Measurements from ENCODE around the gene EML2.
A peak's percentile ranks its signal among the peaks of the same experiment; 100 is the strongest.

EML2 gene

GRCh38 chr19:45607071-45608029, 31.8 kb downstream of the EML2 start:
- H3K36me3 Mint-ChIP-seq = peaks cover 14% of the 10 kb centered on the region
- H3K27me3 Mint-ChIP-seq = peaks cover 11% of the 10 kb centered on the region
- H3K27ac Mint-ChIP-seq = peak overlapping the region; percentile 77
- peaks cover 10% of the 10 kb centered on the region for H3K4me1 Mint-ChIP-seq
- H3K9me3 Mint-ChIP-seq = peaks cover 5% of the 10 kb centered on the region
- H3K4me3 Mint-ChIP-seq = peak overlapping the region; percentile 30

DNA sequence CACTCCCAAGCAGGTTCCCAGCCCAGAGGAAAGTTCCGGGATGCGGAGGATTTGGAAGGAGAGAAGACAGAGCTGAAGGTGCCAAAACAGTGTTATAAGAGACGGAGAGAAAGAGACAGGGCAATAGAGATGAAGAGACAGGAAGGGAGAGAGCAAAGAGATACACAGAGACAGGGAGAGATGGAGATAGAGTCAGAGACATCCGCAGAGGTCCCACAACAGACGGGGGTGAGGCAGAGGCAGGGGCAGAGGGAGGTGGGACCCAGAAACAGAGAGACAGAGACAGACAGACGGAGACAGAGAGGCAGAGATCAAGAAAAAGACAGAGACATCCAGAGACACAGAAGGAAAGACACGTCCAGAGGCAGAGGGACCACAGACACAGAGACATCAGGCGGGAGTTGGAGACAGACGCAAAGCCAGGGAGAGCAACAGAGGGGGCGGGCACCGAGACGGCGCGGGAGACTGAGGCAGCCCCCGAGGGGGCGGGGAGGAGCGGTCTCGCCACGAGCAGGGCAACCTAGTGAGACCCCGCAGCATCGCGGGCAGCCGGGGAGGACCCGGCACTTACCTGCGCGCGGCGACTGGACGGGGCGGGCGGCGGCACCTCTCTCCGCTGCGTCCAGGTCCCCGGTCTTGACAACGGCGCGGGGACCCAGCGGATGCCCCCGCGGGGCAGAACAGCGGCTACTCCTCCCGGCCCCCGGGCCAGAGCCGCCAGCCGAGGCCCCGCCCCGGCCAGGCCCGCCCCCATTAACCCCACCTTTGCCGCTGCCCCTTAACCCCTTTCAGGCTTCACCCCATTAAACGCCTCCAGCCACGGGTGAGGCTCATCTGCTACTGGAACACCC, 37.4 kb downstream of the EML2 start, which contains the start of gene GPR4:
TSS of gene GPR4 (minus strand) at position 689 of the 851 bp plus-strand sequence. CDS start 10,346 bp downstream, outside the sequence.
- H3K9me3 Mint-ChIP-seq = no peaks in the 10 kb centered on the region
- peaks cover 49% of the 10 kb centered on the region for H3K27me3 Mint-ChIP-seq
- no peak within 1 kb of the TSS for H3K4me3 Mint-ChIP-seq
- peaks cover 42% of the 10 kb centered on the region for H3K4me1 Mint-ChIP-seq
- no peaks in the 10 kb centered on the region for H3K36me3 Mint-ChIP-seq
- H3K27ac Mint-ChIP-seq = peak within 1 kb of the TSS; percentile 4

GRCh38 chr19:45601115-45601514, 38.1 kb downstream of the EML2 start:
- H3K4me3 Mint-ChIP-seq = no peak overlapping the region
- no peak overlapping the region for H3K27ac Mint-ChIP-seq
- H3K9me3 Mint-ChIP-seq = no peaks in the 10 kb centered on the region
- peaks cover 42% of the 10 kb centered on the region for H3K4me1 Mint-ChIP-seq
- peaks cover 55% of the 10 kb centered on the region for H3K27me3 Mint-ChIP-seq
- no peaks in the 10 kb centered on the region for H3K36me3 Mint-ChIP-seq

DNA sequence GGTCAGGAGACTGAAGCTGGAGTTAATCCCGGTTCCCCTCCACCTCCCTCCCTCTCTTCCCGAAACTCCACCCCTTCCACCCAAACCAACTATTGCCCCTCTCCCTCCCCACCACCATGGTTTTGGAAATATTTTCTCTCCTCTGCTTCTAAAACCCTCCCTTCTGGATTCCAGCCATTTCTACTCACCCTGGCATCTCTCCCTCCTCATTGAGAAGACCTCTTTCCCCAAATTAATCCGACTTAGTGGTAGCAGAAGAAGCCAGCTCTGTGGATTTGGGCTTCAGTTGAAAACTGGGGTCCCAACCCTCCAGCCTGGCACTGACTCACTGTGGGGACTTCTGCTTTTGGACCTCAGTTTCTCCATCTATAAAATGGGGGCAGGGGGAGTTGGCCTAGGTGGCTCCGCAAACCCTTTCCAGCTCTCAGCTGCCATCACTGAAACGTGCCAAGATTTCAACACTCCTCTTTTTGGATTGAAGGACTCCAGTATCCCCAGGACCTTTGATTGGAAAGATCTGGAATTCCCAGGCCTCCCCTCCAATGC, 38.8 kb downstream of the EML2 start:
- peaks cover 55% of the 10 kb centered on the region for H3K27me3 Mint-ChIP-seq
- peak overlapping the region; percentile 65 for H3K27ac Mint-ChIP-seq
- no peaks in the 10 kb centered on the region for H3K9me3 Mint-ChIP-seq
- no peaks in the 10 kb centered on the region for H3K36me3 Mint-ChIP-seq
- no peak overlapping the region for H3K4me3 Mint-ChIP-seq
- peaks cover 42% of the 10 kb centered on the region for H3K4me1 Mint-ChIP-seq

GRCh38 chr19:45599286-45599685, 39.9 kb downstream of the EML2 start:
- peaks cover 55% of the 10 kb centered on the region for H3K27me3 Mint-ChIP-seq
- H3K27ac Mint-ChIP-seq = no peak overlapping the region
- no peaks in the 10 kb centered on the region for H3K36me3 Mint-ChIP-seq
- H3K9me3 Mint-ChIP-seq = no peaks in the 10 kb centered on the region
- peaks cover 42% of the 10 kb centered on the region for H3K4me1 Mint-ChIP-seq
- no peak overlapping the region for H3K4me3 Mint-ChIP-seq

GRCh38 chr19:45598267-45599001, 40.8 kb downstream of the EML2 start:
- Mint-ChIP-seq H3K36me3 (no peaks in the 10 kb centered on the region), H3K27ac (peak overlapping the region; percentile 46), H3K9me3 (no peaks in the 10 kb centered on the region), H3K4me1 (peaks cover 42% of the 10 kb centered on the region), H3K4me3 (peak overlapping the region; percentile 71), H3K27me3 (peaks cover 54% of the 10 kb centered on the region)

DNA sequence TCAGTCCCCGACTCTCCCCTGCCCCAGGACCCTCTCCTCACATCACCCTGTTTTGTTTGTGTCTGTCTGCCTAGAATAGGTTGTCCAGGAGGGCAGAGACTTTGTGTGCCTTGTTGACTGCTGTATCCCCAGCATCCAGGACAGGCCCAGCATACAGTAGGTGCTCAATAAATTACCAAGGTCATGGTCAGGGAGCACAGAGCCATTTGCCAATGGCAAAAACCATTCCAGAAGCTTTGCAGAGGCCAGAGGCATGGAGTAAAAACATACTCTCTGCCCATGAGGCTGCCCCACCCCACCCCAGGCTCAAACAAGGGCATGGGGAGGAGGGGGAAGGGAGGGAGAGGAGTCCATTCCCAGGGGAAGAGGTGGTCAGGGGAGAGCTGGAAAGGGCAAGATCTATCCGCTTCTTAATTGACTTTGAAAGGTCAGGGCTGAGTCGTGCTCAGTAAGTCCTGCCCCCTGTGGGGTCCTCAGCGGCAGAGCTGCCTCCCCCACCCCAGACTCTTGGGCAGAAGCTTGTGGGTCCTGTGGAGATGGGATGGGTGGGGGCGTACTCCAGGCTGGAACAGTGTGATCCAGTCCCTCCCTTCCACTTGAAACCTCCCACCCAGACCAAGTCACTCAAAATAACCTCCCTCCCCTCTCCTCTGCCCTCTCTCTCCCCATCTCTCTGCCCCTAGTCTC, 41.6 kb downstream of the EML2 start:
- H3K4me3 Mint-ChIP-seq = peak overlapping the region; percentile 55
- peaks cover 40% of the 10 kb centered on the region for H3K4me1 Mint-ChIP-seq
- peaks cover 46% of the 10 kb centered on the region for H3K27me3 Mint-ChIP-seq
- H3K9me3 Mint-ChIP-seq = no peaks in the 10 kb centered on the region
- H3K27ac Mint-ChIP-seq = no peak overlapping the region
- H3K36me3 Mint-ChIP-seq = no peaks in the 10 kb centered on the region

GRCh38 chr19:45595814-45596213, 43.4 kb downstream of the EML2 start:
- no peak overlapping the region for H3K4me3 Mint-ChIP-seq
- no peak overlapping the region for H3K27ac Mint-ChIP-seq
- peaks cover 41% of the 10 kb centered on the region for H3K27me3 Mint-ChIP-seq
- H3K36me3 Mint-ChIP-seq = no peaks in the 10 kb centered on the region
- peaks cover 30% of the 10 kb centered on the region for H3K4me1 Mint-ChIP-seq
- no peaks in the 10 kb centered on the region for H3K9me3 Mint-ChIP-seq

DNA sequence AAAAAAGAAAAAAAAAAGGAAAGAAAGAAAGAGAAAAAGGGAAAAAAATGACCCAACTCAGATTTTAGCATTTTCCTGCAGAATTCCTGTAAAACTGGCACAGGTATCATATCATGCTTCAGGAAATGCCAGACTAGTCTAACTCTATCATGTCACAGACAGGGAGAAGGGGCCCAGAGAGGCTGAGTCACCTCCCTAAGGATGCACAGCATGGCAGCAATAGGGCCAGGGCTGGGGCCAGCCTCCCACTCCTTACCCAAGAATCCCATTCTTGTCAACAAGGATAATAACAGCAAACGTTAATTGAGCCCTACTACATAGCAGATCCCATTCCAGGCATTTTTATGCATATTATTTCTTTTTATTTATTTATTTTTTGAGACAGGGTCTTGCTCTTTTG, 45.7 kb downstream of the EML2 start:
- peaks cover 35% of the 10 kb centered on the region for H3K27me3 Mint-ChIP-seq
- H3K4me3 Mint-ChIP-seq = no peak overlapping the region
- peaks cover 13% of the 10 kb centered on the region for H3K4me1 Mint-ChIP-seq
- no peaks in the 10 kb centered on the region for H3K36me3 Mint-ChIP-seq
- no peak overlapping the region for H3K27ac Mint-ChIP-seq
- no peaks in the 10 kb centered on the region for H3K9me3 Mint-ChIP-seq

GRCh38 chr19:45592366-45592765, 46.8 kb downstream of the EML2 start:
- no peaks in the 10 kb centered on the region for H3K9me3 Mint-ChIP-seq
- no peak overlapping the region for H3K4me3 Mint-ChIP-seq
- H3K4me1 Mint-ChIP-seq = peaks cover 5% of the 10 kb centered on the region
- H3K36me3 Mint-ChIP-seq = no peaks in the 10 kb centered on the region
- no peak overlapping the region for H3K27ac Mint-ChIP-seq
- peaks cover 26% of the 10 kb centered on the region for H3K27me3 Mint-ChIP-seq

DNA sequence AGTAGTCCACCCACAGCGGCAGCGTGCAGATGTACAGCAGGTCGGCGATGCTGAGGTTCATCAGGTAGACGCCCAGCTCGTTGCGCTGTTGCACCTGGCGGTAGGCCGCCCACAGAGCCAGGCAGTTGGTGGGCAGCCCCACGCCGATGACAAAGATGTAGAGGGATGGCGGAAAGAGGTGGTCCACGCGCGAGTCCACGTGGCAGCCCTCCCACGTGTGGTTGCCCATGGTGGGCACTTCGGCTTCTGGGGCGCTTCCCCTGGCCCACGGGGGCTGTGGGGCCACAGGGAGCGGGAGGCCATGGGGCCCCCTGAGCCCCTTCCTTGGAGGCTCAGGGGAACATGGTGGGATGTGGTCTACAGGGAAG, 47.6 kb downstream of the EML2 start:
- Mint-ChIP-seq H3K27ac (no peak overlapping the region), H3K9me3 (no peaks in the 10 kb centered on the region), H3K4me3 (no peak overlapping the region), H3K27me3 (peaks cover 21% of the 10 kb centered on the region), H3K36me3 (no peaks in the 10 kb centered on the region), H3K4me1 (peaks cover 5% of the 10 kb centered on the region)

DNA sequence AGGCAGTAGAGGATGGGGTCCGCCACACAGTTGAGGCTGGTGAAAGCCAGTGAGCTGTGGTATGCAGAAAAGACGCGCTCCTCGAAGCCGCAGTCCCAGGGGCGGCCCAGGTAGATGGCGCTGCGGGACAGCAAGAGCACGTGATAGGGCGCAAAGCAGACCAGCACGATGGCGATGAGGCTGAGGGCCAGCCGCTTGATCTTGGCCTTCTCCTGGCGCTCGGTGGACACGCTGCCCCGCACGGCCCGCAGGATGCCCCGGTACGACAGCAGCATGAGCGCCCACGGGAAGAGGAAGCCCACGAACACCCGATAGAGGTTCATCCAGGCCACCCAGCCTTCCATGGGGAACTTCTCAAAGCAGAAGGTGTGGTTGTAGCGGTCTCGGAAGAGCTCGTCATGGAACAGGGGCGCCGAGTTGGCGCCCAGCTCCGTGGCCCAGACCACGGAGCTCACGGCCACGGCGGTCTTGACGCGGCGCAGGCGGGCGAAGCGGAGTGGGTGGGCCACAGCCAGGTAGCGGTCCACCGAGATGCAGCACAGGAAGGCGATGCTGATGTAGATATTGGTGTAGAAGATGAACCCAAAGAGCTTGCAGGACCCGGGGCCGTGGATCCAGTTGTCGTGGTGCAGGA, 48.1 kb downstream of the EML2 start:
- Mint-ChIP-seq H3K27me3 (peaks cover 17% of the 10 kb centered on the region), H3K36me3 (no peaks in the 10 kb centered on the region), H3K9me3 (no peaks in the 10 kb centered on the region), H3K4me1 (peaks cover 5% of the 10 kb centered on the region), H3K27ac (no peak overlapping the region), H3K4me3 (no peak overlapping the region)

GRCh38 chr19:45590300-45591003, 48.7 kb downstream of the EML2 start:
- no peaks in the 10 kb centered on the region for H3K36me3 Mint-ChIP-seq
- peaks cover 17% of the 10 kb centered on the region for H3K27me3 Mint-ChIP-seq
- no peak overlapping the region for H3K4me3 Mint-ChIP-seq
- H3K27ac Mint-ChIP-seq = no peak overlapping the region
- H3K9me3 Mint-ChIP-seq = no peaks in the 10 kb centered on the region
- H3K4me1 Mint-ChIP-seq = peaks cover 5% of the 10 kb centered on the region

GRCh38 chr19:45589768-45590167, 49.4 kb downstream of the EML2 start:
- H3K4me3 Mint-ChIP-seq = no peak overlapping the region
- H3K4me1 Mint-ChIP-seq = peaks cover 11% of the 10 kb centered on the region
- no peaks in the 10 kb centered on the region for H3K9me3 Mint-ChIP-seq
- no peak overlapping the region for H3K27ac Mint-ChIP-seq
- H3K36me3 Mint-ChIP-seq = no peaks in the 10 kb centered on the region
- peaks cover 17% of the 10 kb centered on the region for H3K27me3 Mint-ChIP-seq
